Measurements from ENCODE around the gene BAAT.

Gene BAAT

DNA sequence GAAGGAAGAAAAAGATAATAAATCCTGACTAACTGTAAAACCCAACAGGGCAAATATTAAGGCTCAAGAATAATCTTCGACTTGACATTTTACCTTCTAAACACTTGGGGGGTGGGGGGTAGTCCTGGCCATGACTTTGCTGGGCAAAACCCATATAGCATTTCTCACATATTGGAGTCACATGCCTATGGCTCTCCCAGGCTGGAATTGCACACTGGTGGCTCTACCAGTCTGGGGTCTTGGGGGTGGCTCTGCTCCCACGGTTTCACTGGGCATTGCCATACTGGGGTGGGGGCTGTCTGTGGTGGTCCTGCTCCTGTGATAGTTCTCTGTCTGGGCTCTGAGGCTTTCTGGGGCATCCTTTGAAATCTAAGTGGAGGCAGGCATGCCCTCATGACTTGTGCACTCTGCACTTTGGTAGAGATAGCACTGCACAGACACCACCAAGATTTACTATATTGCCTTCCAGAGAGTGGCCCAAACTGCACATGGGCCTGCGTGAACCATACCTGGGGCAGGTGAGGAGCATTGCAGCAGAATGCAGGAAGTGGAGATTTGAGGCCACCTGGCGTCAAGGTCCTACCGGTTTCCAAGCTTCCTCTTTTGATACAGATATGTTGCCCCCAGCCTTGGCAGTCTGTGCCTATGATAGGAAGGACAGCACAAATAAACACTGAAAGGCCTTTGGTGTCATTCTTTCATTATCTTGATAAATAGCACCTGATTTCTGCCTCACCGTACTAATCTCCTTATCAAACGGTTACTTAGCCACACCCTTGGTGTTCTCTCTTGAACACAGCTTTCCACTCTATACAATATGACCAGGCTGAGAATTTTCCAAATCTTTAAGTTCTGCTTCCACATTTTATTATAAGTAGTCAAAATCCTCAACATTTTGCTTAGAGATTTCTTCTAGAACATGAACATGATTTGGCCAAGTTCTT lies 29.8 kb downstream of the BAAT start:
- H3K9me3 ChIP-seq (ENCODE audit: insufficient read depth, low read depth, low read length) = no peaks in the 10 kb centered on the region
- no peak overlapping the region for H3K4me3 ChIP-seq (ENCODE audit: low read length)
- H3K27ac ChIP-seq (ENCODE audit: low read length) = no peak overlapping the region
- H3K4me1 ChIP-seq (ENCODE audit: insufficient read depth, low read length) = no peaks in the 10 kb centered on the region
- H3K36me3 ChIP-seq (ENCODE audit: insufficient read depth, low read depth, low read length) = no peaks in the 10 kb centered on the region
- no peaks in the 10 kb centered on the region for H3K27me3 ChIP-seq (ENCODE audit: insufficient read depth, low read length)
- no peak overlapping the region for H3K9ac ChIP-seq (ENCODE audit: low read depth, low read length)

DNA sequence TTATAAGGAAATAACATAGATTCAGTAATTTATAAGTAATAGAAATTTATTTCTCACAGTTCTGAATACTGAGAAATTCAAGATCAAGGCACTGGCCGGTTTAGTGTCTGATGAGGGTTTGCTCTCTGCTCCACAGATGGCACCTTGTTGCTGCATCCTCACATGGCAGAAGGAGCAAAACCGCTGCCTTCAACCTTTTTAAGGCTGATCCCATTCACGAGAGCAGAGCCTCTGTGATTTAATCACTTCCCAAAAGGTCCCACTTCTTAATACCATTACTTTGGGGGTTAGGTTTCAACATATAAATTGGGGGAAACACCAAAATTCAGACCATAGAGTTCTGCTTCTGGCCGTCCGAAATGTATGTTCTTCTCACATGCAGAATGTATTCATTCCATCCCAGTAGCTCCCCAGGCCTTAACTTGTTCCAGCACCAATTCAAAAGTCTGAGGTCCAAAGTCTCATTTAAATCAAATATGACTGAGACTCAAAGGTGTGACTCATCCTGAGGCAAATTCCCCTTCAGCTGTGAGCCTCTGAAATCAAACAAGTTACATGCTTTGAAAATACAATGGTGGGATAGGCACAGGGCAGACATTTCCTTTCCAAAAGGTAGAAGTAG lies 30.6 kb downstream of the BAAT start:
- Histone ChIP-seq H3K4me3 (ENCODE audit: low read length) (no peak overlapping the region), H3K27me3 (ENCODE audit: insufficient read depth, low read length) (no peaks in the 10 kb centered on the region), H3K9ac (ENCODE audit: low read depth, low read length) (no peak overlapping the region), H3K36me3 (ENCODE audit: insufficient read depth, low read depth, low read length) (no peaks in the 10 kb centered on the region), H3K27ac (ENCODE audit: low read length) (no peak overlapping the region), H3K9me3 (ENCODE audit: insufficient read depth, low read depth, low read length) (no peaks in the 10 kb centered on the region), H3K4me1 (ENCODE audit: insufficient read depth, low read length) (no peaks in the 10 kb centered on the region)

DNA sequence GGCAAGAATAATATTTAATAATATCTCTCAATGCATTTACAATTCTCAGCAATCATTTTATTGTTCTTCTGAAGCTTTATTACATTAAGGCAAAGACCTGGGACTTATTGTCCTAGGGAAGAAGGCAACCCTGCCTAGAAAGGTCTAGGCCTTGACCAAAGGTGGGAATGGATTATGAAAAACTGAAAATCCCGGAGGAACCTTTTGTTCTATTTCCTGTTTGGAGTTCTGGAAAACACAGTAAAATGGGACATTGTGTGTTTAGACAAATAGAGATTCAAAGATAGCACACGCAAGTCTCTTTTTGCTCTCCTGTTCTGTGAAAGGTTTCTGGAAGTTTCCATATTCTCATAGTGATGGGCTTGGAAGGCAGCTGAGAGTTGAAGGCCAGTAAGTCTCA lies 31.1 kb downstream of the BAAT start:
- H3K9ac ChIP-seq (ENCODE audit: low read depth, low read length) = no peak overlapping the region
- no peak overlapping the region for H3K4me3 ChIP-seq (ENCODE audit: low read length)
- H3K36me3 ChIP-seq (ENCODE audit: insufficient read depth, low read depth, low read length) = no peaks in the 10 kb centered on the region
- H3K27ac ChIP-seq (ENCODE audit: low read length) = no peak overlapping the region
- no peaks in the 10 kb centered on the region for H3K27me3 ChIP-seq (ENCODE audit: insufficient read depth, low read length)
- H3K4me1 ChIP-seq (ENCODE audit: insufficient read depth, low read length) = no peaks in the 10 kb centered on the region
- no peaks in the 10 kb centered on the region for H3K9me3 ChIP-seq (ENCODE audit: insufficient read depth, low read depth, low read length)

DNA sequence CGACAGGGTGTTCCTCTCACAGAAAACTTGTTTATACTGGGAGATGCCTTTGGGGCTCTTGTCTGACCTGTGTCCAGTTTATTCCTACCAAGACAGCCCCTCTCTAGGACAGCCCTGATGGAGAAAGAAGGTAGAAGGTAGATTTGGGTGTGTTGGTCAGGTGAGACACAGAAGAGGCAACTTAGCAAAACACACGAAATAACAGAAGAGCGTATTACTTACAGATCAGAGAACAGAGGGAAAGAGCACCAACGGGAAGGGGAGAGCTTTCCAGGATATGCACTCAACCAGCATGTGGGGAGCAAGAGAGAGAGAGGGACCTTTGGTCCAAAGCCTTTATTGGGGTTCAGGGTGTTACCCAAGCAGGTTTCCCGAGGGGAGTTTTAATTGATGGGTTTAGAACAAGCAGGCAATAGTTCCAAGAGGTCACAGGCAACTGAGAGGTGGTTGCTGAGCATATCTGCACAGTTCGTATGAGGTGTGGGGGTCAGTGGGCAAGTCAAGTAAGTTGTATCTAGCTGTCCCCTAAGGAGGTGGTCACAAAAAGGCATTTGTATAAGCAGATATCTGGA lies 31.8 kb downstream of the BAAT start:
- no peak overlapping the region for H3K4me3 ChIP-seq (ENCODE audit: low read length)

DNA sequence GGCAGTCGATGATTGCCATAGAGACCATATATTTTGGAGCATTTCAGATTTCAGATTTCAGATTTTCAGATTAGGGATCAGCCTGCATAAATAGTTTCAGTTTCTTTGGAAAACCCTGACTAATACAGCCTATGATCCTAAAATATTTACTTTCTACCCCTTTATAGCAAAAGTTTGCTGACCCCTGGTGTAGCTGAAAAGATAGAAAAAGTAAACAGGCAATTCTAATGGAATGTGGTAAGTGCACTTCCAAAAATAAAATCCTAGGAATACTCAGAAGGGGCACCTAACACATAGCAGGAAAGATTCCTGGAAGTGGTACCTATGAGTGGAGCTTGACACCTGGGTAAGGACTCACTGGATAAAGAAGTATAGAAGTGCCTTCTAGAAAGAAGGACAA lies 34.5 kb downstream of the BAAT start:
- H3K9ac ChIP-seq (ENCODE audit: low read depth, low read length) = no peak overlapping the region
- H3K4me3 ChIP-seq (ENCODE audit: low read length) = no peak overlapping the region
- no peaks in the 10 kb centered on the region for H3K9me3 ChIP-seq (ENCODE audit: insufficient read depth, low read depth, low read length)
- H3K36me3 ChIP-seq (ENCODE audit: insufficient read depth, low read depth, low read length) = no peaks in the 10 kb centered on the region
- H3K27me3 ChIP-seq (ENCODE audit: insufficient read depth, low read length) = no peaks in the 10 kb centered on the region
- H3K4me1 ChIP-seq (ENCODE audit: insufficient read depth, low read length) = no peaks in the 10 kb centered on the region
- H3K27ac ChIP-seq (ENCODE audit: low read length) = no peak overlapping the region

More for the DNA sequence above, 31.8 kb downstream of the BAAT start:
- H3K27ac ChIP-seq (ENCODE audit: low read length) = no peak overlapping the region
- no peaks in the 10 kb centered on the region for H3K9me3 ChIP-seq (ENCODE audit: insufficient read depth, low read depth, low read length)
- H3K4me1 ChIP-seq (ENCODE audit: insufficient read depth, low read length) = no peaks in the 10 kb centered on the region
- H3K27me3 ChIP-seq (ENCODE audit: insufficient read depth, low read length) = no peaks in the 10 kb centered on the region
- no peak overlapping the region for H3K9ac ChIP-seq (ENCODE audit: low read depth, low read length)
- H3K36me3 ChIP-seq (ENCODE audit: insufficient read depth, low read depth, low read length) = no peaks in the 10 kb centered on the region

DNA sequence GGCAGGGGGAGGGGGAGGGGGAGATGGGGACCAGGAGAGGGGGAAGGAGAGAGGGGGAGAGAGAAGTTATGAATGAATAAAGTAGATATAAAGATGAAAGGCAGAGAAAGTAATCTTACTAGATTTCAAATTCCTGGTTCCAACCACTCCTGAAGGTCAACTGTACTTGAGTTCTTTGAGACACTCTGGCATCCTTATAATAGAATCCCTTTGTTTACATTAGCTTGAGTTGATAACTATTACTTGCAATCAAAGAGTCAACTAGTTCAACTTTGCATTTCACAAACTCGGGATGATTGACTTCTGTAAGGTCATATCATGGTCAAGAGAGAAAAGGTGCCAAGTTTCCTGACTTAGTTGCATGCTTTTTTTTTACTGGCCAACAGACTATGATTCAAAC lies 42.2 kb downstream of the BAAT start:
- no peaks in the 10 kb centered on the region for H3K9me3 ChIP-seq (ENCODE audit: insufficient read depth, low read depth, low read length)
- H3K27ac ChIP-seq (ENCODE audit: low read length) = no peak overlapping the region
- no peaks in the 10 kb centered on the region for H3K27me3 ChIP-seq (ENCODE audit: insufficient read depth, low read length)
- H3K4me1 ChIP-seq (ENCODE audit: insufficient read depth, low read length) = no peaks in the 10 kb centered on the region
- H3K4me3 ChIP-seq (ENCODE audit: low read length) = no peak overlapping the region
- H3K9ac ChIP-seq (ENCODE audit: low read depth, low read length) = no peak overlapping the region
- H3K36me3 ChIP-seq (ENCODE audit: insufficient read depth, low read depth, low read length) = no peaks in the 10 kb centered on the region

DNA sequence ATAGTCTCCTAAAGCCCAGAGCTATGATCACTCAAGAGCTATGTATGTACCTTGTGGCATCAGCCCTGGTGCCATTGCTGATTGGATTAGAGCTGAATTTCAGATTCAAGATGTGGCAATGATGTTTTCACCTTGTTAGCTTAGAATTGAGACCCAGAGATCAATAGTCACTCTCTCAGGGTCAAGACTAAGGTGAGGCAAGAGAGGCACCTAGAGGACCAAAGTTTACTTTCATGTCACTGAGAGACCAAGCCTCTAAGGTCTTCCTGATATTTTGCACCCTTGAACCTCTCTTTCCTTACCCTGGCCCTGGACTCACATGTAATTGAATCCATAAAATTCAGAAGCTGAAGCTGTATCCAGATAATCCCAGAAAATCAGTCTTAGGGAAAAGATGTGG lies 42.8 kb downstream of the BAAT start:
- Histone ChIP-seq H3K4me3 (ENCODE audit: low read length) (no peak overlapping the region), H3K9ac (ENCODE audit: low read depth, low read length) (no peak overlapping the region), H3K4me1 (ENCODE audit: insufficient read depth, low read length) (no peaks in the 10 kb centered on the region), H3K27me3 (ENCODE audit: insufficient read depth, low read length) (no peaks in the 10 kb centered on the region), H3K36me3 (ENCODE audit: insufficient read depth, low read depth, low read length) (no peaks in the 10 kb centered on the region), H3K9me3 (ENCODE audit: insufficient read depth, low read depth, low read length) (no peaks in the 10 kb centered on the region), H3K27ac (ENCODE audit: low read length) (no peak overlapping the region)

DNA sequence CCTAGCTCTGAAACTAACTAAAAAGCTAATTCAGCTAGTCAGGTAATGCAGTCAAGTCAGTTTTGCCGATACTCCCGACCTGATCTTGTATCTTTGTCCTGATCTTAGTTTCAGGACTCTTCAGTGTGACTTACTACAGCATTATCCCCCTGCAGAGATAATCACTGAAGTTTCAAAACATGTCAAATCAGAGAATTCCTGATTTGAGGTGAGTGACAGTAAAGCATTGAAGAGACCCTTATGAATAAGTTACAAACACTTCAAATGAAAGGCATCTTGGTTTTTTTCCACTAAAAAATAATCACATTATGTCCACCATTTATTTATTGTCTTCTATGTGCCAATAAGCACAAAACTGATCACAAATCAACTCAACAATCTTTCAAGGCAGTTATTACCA lies 47.6 kb downstream of the BAAT start:
- Histone ChIP-seq H3K27me3 (ENCODE audit: insufficient read depth, low read length) (no peaks in the 10 kb centered on the region), H3K4me1 (ENCODE audit: insufficient read depth, low read length) (no peaks in the 10 kb centered on the region), H3K9ac (ENCODE audit: low read depth, low read length) (no peak overlapping the region), H3K27ac (ENCODE audit: low read length) (no peak overlapping the region), H3K36me3 (ENCODE audit: insufficient read depth, low read depth, low read length) (no peaks in the 10 kb centered on the region), H3K9me3 (ENCODE audit: insufficient read depth, low read depth, low read length) (no peaks in the 10 kb centered on the region), H3K4me3 (ENCODE audit: low read length) (no peak overlapping the region)

DNA sequence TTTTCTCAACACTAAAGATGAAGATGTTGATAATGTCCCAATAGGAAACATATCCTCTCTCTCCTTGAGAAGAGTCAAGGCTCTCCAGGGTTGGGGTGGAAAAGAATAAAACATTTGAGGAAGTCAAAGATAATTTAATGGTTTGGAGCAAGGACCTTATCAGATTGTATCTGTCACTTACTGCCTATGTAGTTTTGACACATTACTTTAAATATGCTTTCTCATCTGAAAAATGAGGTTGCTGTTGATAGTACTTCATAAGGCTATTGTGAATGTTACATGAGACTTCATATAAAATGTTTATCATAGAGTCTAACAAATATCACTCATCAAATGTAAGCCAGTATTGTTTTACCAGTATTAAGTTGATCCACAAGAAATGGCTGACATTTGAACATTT lies 48.7 kb downstream of the BAAT start:
- no peak overlapping the region for H3K4me3 ChIP-seq (ENCODE audit: low read length)
- no peaks in the 10 kb centered on the region for H3K36me3 ChIP-seq (ENCODE audit: insufficient read depth, low read depth, low read length)
- no peaks in the 10 kb centered on the region for H3K4me1 ChIP-seq (ENCODE audit: insufficient read depth, low read length)
- no peak overlapping the region for H3K27ac ChIP-seq (ENCODE audit: low read length)
- no peak overlapping the region for H3K9ac ChIP-seq (ENCODE audit: low read depth, low read length)
- no peaks in the 10 kb centered on the region for H3K9me3 ChIP-seq (ENCODE audit: insufficient read depth, low read depth, low read length)
- H3K27me3 ChIP-seq (ENCODE audit: insufficient read depth, low read length) = no peaks in the 10 kb centered on the region

DNA sequence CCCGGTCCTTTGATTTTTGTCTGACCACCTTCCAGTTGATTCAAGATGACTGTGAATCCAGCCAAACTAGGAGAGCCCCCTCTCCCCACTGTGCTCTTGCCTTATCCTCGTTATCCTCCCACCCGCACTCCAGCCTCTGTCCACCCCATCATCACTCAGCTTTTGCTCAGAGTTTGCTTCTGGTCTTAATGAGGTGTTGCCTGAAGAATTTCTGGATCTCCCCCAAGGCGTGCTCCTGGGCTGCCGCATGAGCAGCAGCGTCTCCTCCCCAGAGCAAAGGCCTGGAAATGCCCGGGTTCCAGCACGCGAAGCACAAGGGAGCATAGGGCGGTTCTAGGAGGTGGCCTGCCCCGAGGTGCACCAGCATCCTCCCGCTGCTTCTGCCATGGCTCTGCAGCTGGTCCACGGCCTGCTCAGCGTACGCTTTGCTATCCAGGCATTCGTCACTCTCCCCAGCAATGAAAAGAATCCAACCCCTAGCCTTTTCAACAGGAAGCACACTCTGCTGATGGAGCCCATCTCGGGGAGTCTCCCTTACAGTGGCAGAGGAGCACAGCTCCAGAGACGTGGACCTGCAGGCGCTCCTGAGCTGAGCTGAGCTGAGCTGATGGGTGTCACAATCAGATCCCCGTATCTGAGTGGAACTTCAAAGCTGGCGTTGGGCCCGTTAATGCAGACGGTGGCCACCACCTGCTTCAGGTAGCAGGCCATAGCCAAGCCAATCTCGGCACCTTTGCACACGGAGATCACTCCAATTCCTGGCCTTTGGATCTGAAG lies 50.7 kb downstream of the BAAT start:
- Histone ChIP-seq H3K36me3 (ENCODE audit: insufficient read depth, low read depth, low read length) (no peaks in the 10 kb centered on the region), H3K9me3 (ENCODE audit: insufficient read depth, low read depth, low read length) (no peaks in the 10 kb centered on the region), H3K27ac (ENCODE audit: low read length) (no peak overlapping the region), H3K4me1 (ENCODE audit: insufficient read depth, low read length) (no peaks in the 10 kb centered on the region), H3K9ac (ENCODE audit: low read depth, low read length) (no peak overlapping the region), H3K27me3 (ENCODE audit: insufficient read depth, low read length) (no peaks in the 10 kb centered on the region), H3K4me3 (ENCODE audit: low read length) (no peak overlapping the region)

DNA sequence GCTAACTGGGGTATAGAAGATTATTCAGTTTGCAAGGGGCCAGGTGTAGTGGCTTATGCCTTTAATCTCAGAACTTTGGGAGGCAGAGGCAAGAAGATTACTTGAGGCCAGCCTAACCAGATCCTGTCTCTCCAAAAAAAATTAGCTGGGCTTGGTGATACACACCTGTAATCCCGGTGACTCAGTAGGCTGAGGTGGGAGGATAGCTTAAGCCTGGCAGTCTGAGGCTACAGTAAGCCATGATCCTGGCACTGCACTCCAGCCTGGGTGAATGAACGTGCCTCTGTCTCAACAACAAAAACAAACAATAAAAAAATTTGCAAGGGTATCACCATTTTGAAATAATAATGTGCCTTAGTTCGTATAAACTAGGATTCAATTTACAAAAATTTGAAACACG lies 51.3 kb downstream of the BAAT start:
- Histone ChIP-seq H3K36me3 (ENCODE audit: insufficient read depth, low read depth, low read length) (no peaks in the 10 kb centered on the region), H3K9ac (ENCODE audit: low read depth, low read length) (no peak overlapping the region), H3K9me3 (ENCODE audit: insufficient read depth, low read depth, low read length) (no peaks in the 10 kb centered on the region), H3K27ac (ENCODE audit: low read length) (no peak overlapping the region), H3K4me3 (ENCODE audit: low read length) (no peak overlapping the region), H3K4me1 (ENCODE audit: insufficient read depth, low read length) (no peaks in the 10 kb centered on the region), H3K27me3 (ENCODE audit: insufficient read depth, low read length) (no peaks in the 10 kb centered on the region)
